CD4-positive, alpha-beta T cell treated with Interleukin-12 subunit alpha and Interleukin-12 subunit beta, for 1 hour (primary cell): ENCODE measurements around the gene MMP24.
"Not testable (repeated sequence)": the region's sequence is repeated elsewhere in the genome, so short reads cannot be mapped to it uniquely, and the experiment has no call there.

Experiments used
- DNase-seq: peaks from one replicate; pipeline ENCODE4 v3.0.0-alpha.2; 2020

The MMP24 gene

GRCh38 chr20:35226126-35226883 lies at the start of gene MMP24:
Gene MMP24, plus strand, starts transcription at chr20:35226690. Its CDS starts 49 bp downstream, at chr20:35226739.
- DNase-seq = no peak

- no peak for DNase-seq
These were observed 46.9 kb upstream of the MMP24 start for GRCh38 chr20:35179292-35180212.

- no peak for DNase-seq
These were observed 46.2 kb upstream of the MMP24 start for GRCh38 chr20:35180266-35180665.

- no peak for DNase-seq
These were observed 44.8 kb upstream of the MMP24 start for GRCh38 chr20:35181731-35182130.

- not testable (repeated sequence) for DNase-seq
These were observed 39.7 kb upstream of the MMP24 start for GRCh38 chr20:35186691-35187289.

- DNase-seq = no peak
These were observed 38.8 kb upstream of the MMP24 start for GRCh38 chr20:35187584-35188190.

- not testable (repeated sequence) for DNase-seq
These were observed 37.3 kb upstream of the MMP24 start for GRCh38 chr20:35189223-35189622.

- DNase-seq = no peak
These were observed 35.9 kb upstream of the MMP24 start for GRCh38 chr20:35190556-35190955.

GRCh38 chr20:35191419-35192117 lies 34.9 kb upstream of the MMP24 start:
- no peak for DNase-seq

GRCh38 chr20:35192118-35192872 lies 34.2 kb upstream of the MMP24 start:
- DNase-seq = no peak

GRCh38 chr20:35193031-35193791 lies 33.3 kb upstream of the MMP24 start:
- not testable (repeated sequence) for DNase-seq

- no peak for DNase-seq
These were observed 30.2 kb upstream of the MMP24 start for GRCh38 chr20:35196313-35196712.

GRCh38 chr20:35199740-35200139 lies 26.8 kb upstream of the MMP24 start:
- DNase-seq = no peak

- DNase-seq = no peak
These were observed 26.2 kb upstream of the MMP24 start for GRCh38 chr20:35200267-35200666.

- not testable (repeated sequence) for DNase-seq
These were observed 25.0 kb upstream of the MMP24 start for GRCh38 chr20:35201467-35201866.

- DNase-seq = no peak
These were observed 19.7 kb upstream of the MMP24 start for GRCh38 chr20:35206802-35207201.

- peak; percentile 82 for DNase-seq
These were observed 18.4 kb upstream of the MMP24 start for GRCh38 chr20:35207950-35208611.

GRCh38 chr20:35215066-35215956 lies 11.2 kb upstream of the MMP24 start:
- DNase-seq = no peak

GRCh38 chr20:35216541-35216940 lies 9.9 kb upstream of the MMP24 start:
- DNase-seq = no peak
